Measurements from ENCODE around the gene SUGCT. TPM values are rescaled to one million over a fixed set of nuclear protein-coding genes. Genes with fewer than 3 reads are reported as not detected.

SUGCT gene
- total and polyA plus RNA-seq, 2 of the 8 experiments (the other 6 are each of a cell fraction or from before 2014, with no cell fraction given), result 2.8 to 5.4 TPM

GRCh38 chr7:40647719-40648118 lies 512.9 kb downstream of the SUGCT start:
- no peak overlapping the region for H4K5ac ChIP-seq (ENCODE audit: insufficient read length, low read depth, low read length)
- ChIA-PET POLR2A (ENCODE audit: partially characterized antibody) (no interaction called here), CTCF (ENCODE audit: partially characterized antibody) (interaction anchor here (0.6 kb wide), 1 partner anchor 192 kb away, joined by 3 read pairs; no protein-coding TSS in a partner anchor)
- no peak overlapping the region for H3K9ac ChIP-seq (replicated peaks in 1 of 4; ENCODE audit: extremely low read depth in 1 of 4, low read depth in 3 of 4, low read length in 3 of 4)
- H3K14ac ChIP-seq (ENCODE audit: insufficient read length), result no peak overlapping the region
- H3K4me1 ChIP-seq (replicated peaks in 1 of 4; ENCODE audit: control insufficient read depth in 3 of 4, insufficient read depth in 4 of 4, low read length in 3 of 4), result no peaks in the 10 kb centered on the region
- H3K9me3 ChIP-seq (ENCODE audit: insufficient read depth in 2 of 2, low read depth in 1 of 2, low read length in 1 of 2), result no peaks in the 10 kb centered on the region
- no peak overlapping the region for H3K56ac ChIP-seq (replicated peaks; ENCODE audit: insufficient read length, low read depth, low read length)
- TF ChIP-seq KDM5A (IDR thresholded peaks at IDR 0.05; ENCODE audit: low read length) (no peak), CBX8 (IDR thresholded peaks at IDR 0.05; ENCODE audit: borderline replicate concordance, low read depth, low read length) (no peak), POLR2AphosphoS5 (IDR thresholded peaks at IDR 0.05; ENCODE audit: low read depth, low read length) (no peak), GABPA (IDR thresholded peaks at IDR 0.05; ENCODE audit: borderline replicate concordance, insufficient read depth, low read length) (no peak), ASH2L (IDR thresholded peaks at IDR 0.05; ENCODE audit: low read length) (no peak)
- H3K18ac ChIP-seq (ENCODE audit: extremely low read depth, low read length), result no peak overlapping the region
- no peak overlapping the region for H2BK5ac ChIP-seq (ENCODE audit: low read depth, low read length)
- H3K27ac ChIP-seq (ENCODE audit: low read depth, low read length), result no peak overlapping the region
- FAIRE-seq, result no peak
- H3K23me2 ChIP-seq (ENCODE audit: low read depth, low read length), result no peaks in the 10 kb centered on the region
- no peak overlapping the region for H4K8ac ChIP-seq (ENCODE audit: extremely low read depth, insufficient read depth, low read length)
- H2AFZ ChIP-seq (ENCODE audit: low read length), result no peak overlapping the region
- no peak for DNase-seq (ENCODE audit: low read depth in 1 of 2, low spot score in 2 of 2)
- no peaks in the 10 kb centered on the region for H4K20me1 ChIP-seq (replicated peaks in 1 of 2; ENCODE audit: control insufficient read depth in 1 of 2, insufficient read depth in 2 of 2, low read length in 2 of 2)
- no peaks in the 10 kb centered on the region for H3K27me3 ChIP-seq (replicated peaks in 1 of 4; ENCODE audit: control insufficient read depth in 3 of 4, extremely low read depth in 1 of 4, insufficient read depth in 3 of 4, low read length in 3 of 4)
- H3K4ac ChIP-seq (replicated peaks; ENCODE audit: insufficient read length, low read depth, low read length), result no peak overlapping the region
- H3K36me3 ChIP-seq (ENCODE audit: control insufficient read depth in 2 of 4, insufficient read depth in 4 of 4, low read length in 3 of 4), result no peaks in the 10 kb centered on the region
- no peak overlapping the region for H4K91ac ChIP-seq (replicated peaks; ENCODE audit: insufficient read length, low read length)
- H2BK12ac ChIP-seq (ENCODE audit: low read depth, low read length), result no peak overlapping the region
- H2AK5ac ChIP-seq (ENCODE audit: low read depth, low read length), result no peak overlapping the region
- H3K23ac ChIP-seq (ENCODE audit: insufficient read length), result no peak overlapping the region
- H2BK120ac ChIP-seq (replicated peaks; ENCODE audit: low read depth, low read length), result no peak overlapping the region
- no peaks in the 10 kb centered on the region for H3K79me2 ChIP-seq (ENCODE audit: control insufficient read depth in 1 of 2, insufficient read depth in 2 of 2, low read length in 2 of 2)
- no peak overlapping the region for H2BK20ac ChIP-seq (ENCODE audit: low read length)
- H2BK15ac ChIP-seq (ENCODE audit: low read length), result no peak overlapping the region
- H3K4me3 ChIP-seq (ENCODE audit: extremely low read depth in 1 of 4, insufficient read depth in 2 of 4, low read depth in 3 of 4, low read length in 4 of 4), result no peak overlapping the region
- no peak overlapping the region for H3K4me2 ChIP-seq (ENCODE audit: insufficient read depth in 1 of 2, low read depth in 2 of 2, low read length in 2 of 2)
- H3K79me1 ChIP-seq (ENCODE audit: low read depth, low read length), result no peaks in the 10 kb centered on the region
- 88% methylated on average over 5 of the region's 5 CpGs; no CpG with 5 or more reads in 1 of the 2 experiments for WGBS, 2 experiments (ENCODE audit: extremely low coverage in 1 of 2, insufficient coverage in 1 of 2, insufficient read length in 1 of 2, insufficient replicate concordance in 2 of 2, low coverage in 1 of 2, low lambda C conversion rate in 2 of 2, missing lambda C conversion rate in 1 of 2)
